Right lobe of liver (tissue), 4 donors: Measurements from ENCODE around the gene PRR7.

ENCODE experiments used
- POLR2A ChIP-seq: fragments of 450-650 bp; IDR thresholded peaks from one replicate; pipeline ENCODE4 v1.6.1; 2017; ENCODE audit warnings: antibody characterized with exemption, mild to moderate bottlenecking
- TF ChIP-seq, protein P1 (sequence below), 4 donors: fragments of 200-600 bp in 3 of 4; fragments of 450-650 bp in 1 of 4; IDR thresholded peaks; one replicate each; pipeline versions ENCODE4 v1.5.1 to v1.8.0; 2016 to 2022; ENCODE audit warnings: antibody characterized with exemption in 4 of 4, mild to moderate bottlenecking in 2 of 4
- donor health status: DM: no; HTN: no; CAD: no.
- donor health status: DM: no; HTN: no; CAD: no.
- donor health status: DM: no; HTN: yes; CAD: no.

DNA sequence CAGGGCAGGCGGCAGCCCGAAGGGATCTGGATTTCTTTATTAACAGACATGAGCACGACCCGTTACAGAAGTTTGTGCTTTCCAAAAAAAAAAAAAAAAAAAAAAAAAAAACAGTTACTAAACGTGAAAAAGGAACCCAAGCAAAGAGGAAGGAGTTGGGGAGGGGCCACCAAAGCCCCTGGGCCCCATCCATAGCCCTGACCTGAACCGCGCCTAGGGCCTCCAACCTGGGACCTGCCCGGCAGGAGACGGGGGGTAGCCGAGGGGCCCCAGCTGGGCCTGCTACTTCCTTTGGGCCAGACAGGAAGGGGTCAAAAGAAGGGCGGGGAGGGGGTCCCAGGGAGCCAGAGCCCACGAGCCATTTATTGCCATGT, 10.0 kb downstream of the PRR7 start:
- TF ChIP-seq, protein P1, sequence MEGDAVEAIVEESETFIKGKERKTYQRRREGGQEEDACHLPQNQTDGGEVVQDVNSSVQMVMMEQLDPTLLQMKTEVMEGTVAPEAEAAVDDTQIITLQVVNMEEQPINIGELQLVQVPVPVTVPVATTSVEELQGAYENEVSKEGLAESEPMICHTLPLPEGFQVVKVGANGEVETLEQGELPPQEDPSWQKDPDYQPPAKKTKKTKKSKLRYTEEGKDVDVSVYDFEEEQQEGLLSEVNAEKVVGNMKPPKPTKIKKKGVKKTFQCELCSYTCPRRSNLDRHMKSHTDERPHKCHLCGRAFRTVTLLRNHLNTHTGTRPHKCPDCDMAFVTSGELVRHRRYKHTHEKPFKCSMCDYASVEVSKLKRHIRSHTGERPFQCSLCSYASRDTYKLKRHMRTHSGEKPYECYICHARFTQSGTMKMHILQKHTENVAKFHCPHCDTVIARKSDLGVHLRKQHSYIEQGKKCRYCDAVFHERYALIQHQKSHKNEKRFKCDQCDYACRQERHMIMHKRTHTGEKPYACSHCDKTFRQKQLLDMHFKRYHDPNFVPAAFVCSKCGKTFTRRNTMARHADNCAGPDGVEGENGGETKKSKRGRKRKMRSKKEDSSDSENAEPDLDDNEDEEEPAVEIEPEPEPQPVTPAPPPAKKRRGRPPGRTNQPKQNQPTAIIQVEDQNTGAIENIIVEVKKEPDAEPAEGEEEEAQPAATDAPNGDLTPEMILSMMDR (IDR thresholded peaks at IDR 0.05), result no peak
- TF ChIP-seq POLR2A, result no peak
